GM18526 (cell line): ENCODE results near the gene FAM229A.

ENCODE experiments used
- POLR2A ChIP-seq: IDR thresholded peaks from 3 replicates; pipeline ENCODE4 v1.6.1; 2011; ENCODE audit not compliant: insufficient read length; ENCODE audit errors: extremely low read depth

The FAM229A gene

DNA sequence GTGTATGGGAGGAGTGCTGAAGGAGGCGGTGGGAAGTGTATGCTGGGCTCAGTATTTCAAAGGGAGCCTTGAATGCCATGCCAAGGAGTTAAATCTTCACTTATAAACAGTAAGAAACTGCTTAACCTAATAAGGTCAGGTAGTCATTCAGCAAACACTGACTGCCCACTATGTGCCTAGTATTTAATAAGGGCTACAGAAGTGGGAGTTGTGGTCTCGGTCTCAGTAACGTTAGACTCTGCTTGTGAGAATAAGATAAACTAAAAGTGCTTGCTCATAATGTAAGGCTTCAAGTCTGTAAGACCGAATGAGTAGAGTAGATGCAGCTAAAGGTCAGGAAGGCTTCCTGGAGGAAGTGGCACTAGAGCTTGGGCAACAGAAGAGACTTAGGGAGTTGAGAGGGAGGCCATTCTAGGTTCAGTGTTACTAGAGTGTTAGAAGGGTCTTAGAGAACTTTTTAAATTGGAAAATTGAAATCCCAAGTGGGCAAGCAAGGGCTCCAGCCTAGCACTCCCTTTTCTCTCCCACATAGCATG is 32.3 kb downstream of the FAM229A start:
- TF ChIP-seq POLR2A = no peak

DNA sequence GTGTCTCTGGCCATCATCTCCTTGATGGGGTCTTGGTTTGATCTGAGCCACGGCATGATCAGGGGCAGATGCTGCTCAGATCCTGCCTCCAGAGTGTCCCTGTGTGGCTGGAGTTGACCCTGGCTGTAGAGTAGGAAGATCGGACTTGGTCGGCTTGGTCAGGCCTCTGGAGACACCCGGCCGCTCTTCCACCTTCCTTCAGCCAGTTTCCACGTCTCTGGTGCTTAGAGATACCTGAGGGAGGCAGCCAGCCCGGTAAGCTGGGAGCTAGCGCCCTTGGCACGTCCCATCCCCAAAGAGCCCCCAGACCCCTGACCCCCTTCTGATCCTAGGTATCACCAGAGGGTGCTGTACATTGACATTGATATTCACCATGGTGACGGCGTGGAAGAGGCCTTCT is 35.1 kb downstream of the FAM229A start:
- TF ChIP-seq POLR2A = no peak

DNA sequence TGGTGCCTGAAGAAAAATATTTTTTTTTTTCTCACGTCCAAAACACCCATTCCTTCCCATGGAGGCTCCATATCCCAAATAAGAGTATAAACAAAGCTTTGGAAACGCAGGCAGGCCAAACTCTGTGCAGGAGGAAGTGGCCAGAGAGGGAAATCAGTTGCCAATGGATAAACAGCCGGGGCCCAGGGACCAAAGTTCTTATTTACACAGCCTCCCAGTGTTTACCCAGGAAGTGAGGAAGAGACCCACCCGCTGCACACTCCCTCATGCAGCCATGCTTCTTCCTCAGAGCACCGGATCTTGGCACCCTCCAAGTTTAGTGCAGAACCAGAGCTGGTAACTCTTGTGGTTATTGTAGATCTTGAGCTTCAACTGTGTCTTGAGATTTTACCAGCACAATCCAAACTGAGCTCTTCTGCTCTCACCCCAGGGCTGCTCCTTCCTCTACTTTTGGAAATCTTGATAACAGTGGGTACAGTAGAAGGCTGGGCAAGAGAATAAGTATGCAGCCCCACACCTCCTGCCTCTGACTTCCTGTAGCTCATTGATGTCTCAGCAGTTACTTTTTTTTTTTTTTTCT is 40.5 kb downstream of the FAM229A start:
- TF ChIP-seq POLR2A = no peak

DNA sequence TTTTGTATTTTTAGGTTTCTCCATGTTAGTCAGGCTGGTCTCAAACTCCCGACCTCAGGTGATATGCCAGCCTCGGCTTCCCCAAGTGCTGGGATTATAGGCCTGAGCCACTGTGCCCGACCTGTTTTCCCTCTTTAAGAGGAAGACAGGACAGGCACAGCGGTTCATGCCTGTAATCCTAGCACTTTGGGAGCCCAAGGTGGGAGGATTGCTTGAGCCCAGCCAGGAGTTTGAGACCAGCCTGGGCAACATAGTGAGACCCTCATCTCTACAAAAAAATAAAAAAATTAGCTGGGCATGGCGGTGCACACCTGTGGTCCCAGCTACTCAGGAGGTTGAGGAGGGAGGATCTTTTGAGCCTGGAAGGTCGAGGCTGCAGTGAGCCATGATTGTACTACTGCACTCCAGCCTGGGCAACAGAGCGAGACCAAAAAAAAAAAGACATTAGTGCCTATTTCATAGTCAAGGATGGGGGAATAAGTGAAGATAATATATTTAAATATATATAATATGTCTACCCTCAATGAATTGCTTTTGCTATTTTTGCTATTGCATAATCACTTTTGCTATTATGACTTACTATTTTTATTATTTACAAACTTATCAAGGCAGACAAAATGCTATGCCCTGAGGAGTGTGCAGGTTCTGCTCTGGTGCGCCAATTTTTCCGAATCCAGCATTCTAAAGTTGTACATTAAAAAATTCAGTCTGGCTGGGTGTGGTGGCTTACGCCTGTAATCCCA is 44.0 kb downstream of the FAM229A start:
- TF ChIP-seq POLR2A = no peak

DNA sequence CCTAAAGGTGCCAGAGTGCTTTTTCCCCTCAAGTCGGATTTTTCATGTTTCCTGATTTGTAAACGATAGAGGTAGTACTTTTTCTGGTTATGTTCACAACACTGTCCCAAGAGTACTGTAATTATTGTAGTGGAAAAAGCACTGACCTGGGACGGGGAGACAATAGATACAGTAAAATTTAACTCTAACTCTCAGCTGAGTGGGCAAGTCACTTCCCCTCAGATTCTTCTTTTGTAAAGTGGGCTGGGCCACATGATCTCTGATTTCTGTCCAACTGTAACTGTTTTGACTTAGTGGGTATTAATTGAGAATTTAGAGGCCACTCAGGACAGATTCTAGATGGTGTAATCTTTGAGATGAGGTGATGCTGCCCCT is 45.4 kb downstream of the FAM229A start:
- no peak for TF ChIP-seq POLR2A

DNA sequence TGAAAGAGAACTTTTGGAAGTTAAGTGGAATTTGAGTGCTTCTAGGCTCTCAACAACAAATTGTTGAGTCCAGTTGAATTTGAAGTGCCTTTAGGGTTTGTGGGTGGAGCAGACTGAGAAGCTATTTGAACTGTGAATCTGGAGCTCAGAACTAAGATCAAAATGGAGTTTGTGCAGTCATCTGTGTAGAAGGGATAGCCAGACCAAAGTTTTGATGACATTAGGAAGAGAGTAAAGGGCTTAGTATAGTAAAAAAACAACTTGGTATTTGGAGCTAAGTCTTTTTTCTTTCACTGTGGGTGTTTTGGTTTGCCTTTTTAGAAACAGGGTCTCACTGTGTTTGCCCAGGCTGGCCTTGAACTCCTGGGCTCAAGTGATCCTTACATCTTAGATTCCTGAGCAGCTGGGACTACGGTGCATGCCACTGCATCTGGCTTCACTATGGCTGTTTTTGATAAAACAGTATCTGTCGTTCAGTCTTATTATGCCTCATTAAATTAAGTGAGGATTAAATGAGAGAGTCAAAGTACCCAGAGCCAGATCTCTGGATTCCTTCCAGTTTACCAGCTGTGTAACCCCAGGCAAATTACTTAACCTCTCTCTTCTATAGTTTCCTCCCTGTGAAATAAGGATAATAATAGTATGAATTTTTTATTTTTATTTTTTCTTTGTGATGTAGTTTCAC is 50.4 kb downstream of the FAM229A start:
- TF ChIP-seq POLR2A = no peak
